GM23338 (cell line): ENCODE measurements around the gene NME3. TPM values are rescaled to one million over a fixed set of nuclear protein-coding genes. Genes with fewer than 3 reads are reported as not detected.

Experiments used
- ATAC-seq: fragments of 200-7000 bp; cut with Tn5 transposase; 3 replicates; pipeline ENCODE4 v1.9.1; 2020
- DNase-seq: peaks from one replicate; pipeline ENCODE4 v3.0.0-alpha.2; 2015; ENCODE audit warnings: low spot score
- H2AFZ ChIP-seq: fragments of 200-600 bp; sonication (generic); 2 replicates; pipeline ENCODE4 v1.8.0; 2016; ENCODE audit warnings: antibody characterized with exemption, mild to moderate bottlenecking, moderate library complexity
- H3F3A ChIP-seq: fragments of 200-600 bp; sonication (generic); replicated peaks from 2 replicates; pipeline ENCODE4 v1.8.0; 2017; ENCODE audit warnings: antibody characterized with exemption, mixed run types, low read depth
- H3K27ac ChIP-seq: fragments of 200-600 bp; sonication (generic); 2 replicates; pipeline ENCODE4 v1.6.1; 2016; ENCODE audit warnings: low read depth
- H3K27me3 ChIP-seq: fragments of 200-600 bp; sonication (generic); 2 replicates; pipeline ENCODE4 v1.8.0; 2016; ENCODE audit warnings: mild to moderate bottlenecking, mixed run types, moderate library complexity; ENCODE audit not compliant: insufficient read depth
- H3K36me3 ChIP-seq: fragments of 200-600 bp; sonication (generic); 2 replicates; pipeline ENCODE4 v1.8.0; 2016; ENCODE audit warnings: mild to moderate bottlenecking; ENCODE audit not compliant: insufficient read depth
- H3K4me1 ChIP-seq: fragments of 200-600 bp; sonication (generic); 2 replicates; pipeline ENCODE4 v1.8.0; 2016; ENCODE audit warnings: mild to moderate bottlenecking, moderate library complexity; ENCODE audit not compliant: insufficient read depth
- H3K4me2 ChIP-seq: fragments of 200-600 bp; sonication (generic); 2 replicates; pipeline ENCODE4 v1.7.1; 2017; ENCODE audit warnings: mixed run types
- H3K4me3 ChIP-seq: fragments of 200-600 bp; sonication (generic); 2 replicates; pipeline ENCODE4 v1.6.1; 2016; ENCODE audit warnings: mixed run types
- H3K79me2 ChIP-seq: fragments of 200-600 bp; sonication (generic); replicated peaks from 2 replicates; pipeline ENCODE4 v1.8.0; 2017; ENCODE audit warnings: mild to moderate bottlenecking; ENCODE audit not compliant: insufficient read depth
- H3K9me2 ChIP-seq: fragments of 200-600 bp; sonication (generic); 2 replicates; pipeline ENCODE4 v1.8.0; 2017; ENCODE audit not compliant: insufficient read depth
- H4K20me1 ChIP-seq: fragments of 200-600 bp; sonication (generic); replicated peaks from 2 replicates; pipeline ENCODE4 v1.8.0; 2017; ENCODE audit warnings: mild to moderate bottlenecking; ENCODE audit not compliant: insufficient read depth
- H3K27ac Mint-ChIP-seq: 2 replicates; pipeline ENCODE4 v1.8.0; 2020; ENCODE audit warnings: inconsistent platforms, mild to moderate bottlenecking, moderate library complexity, mixed read lengths
- H3K27me3 Mint-ChIP-seq: 3 replicates; pipeline ENCODE4 v1.8.0; 2022; ENCODE audit warnings: low read depth, mild to moderate bottlenecking, moderate library complexity, mixed read lengths, inconsistent platforms; ENCODE audit not compliant: insufficient read depth, poor library complexity
- H3K36me3 Mint-ChIP-seq: 3 replicates; pipeline ENCODE4 v1.8.0; 2021; ENCODE audit warnings: low read depth, mild to moderate bottlenecking, inconsistent platforms, moderate library complexity, mixed read lengths
- H3K4me1 Mint-ChIP-seq: 3 replicates; pipeline ENCODE4 v1.8.0; 2020; ENCODE audit warnings: mild to moderate bottlenecking, inconsistent platforms, mixed read lengths
- H3K4me3 Mint-ChIP-seq: 3 replicates; pipeline ENCODE4 v1.8.0; 2021; ENCODE audit warnings: moderate library complexity, mild to moderate bottlenecking, inconsistent platforms, mixed read lengths
- H3K9me3 Mint-ChIP-seq: 3 replicates; pipeline ENCODE4 v1.8.0; 2020; ENCODE audit warnings: moderate library complexity, mild to moderate bottlenecking, inconsistent platforms, mixed read lengths
- EZH2phosphoT487 ChIP-seq: fragments of 200-600 bp; sonication (generic); IDR thresholded peaks from one replicate; pipeline ENCODE4 v1.8.1; 2018; ENCODE audit warnings: antibody characterized with exemption; ENCODE audit not compliant: unreplicated experiment
- JUNB ChIP-seq: IDR thresholded peaks from one replicate; pipeline ENCODE4 v1.6.1; 2016; ENCODE audit warnings: antibody characterized with exemption; ENCODE audit not compliant: unreplicated experiment
- NANOG ChIP-seq: IDR thresholded peaks from 2 replicates; pipeline ENCODE4 v1.6.1; 2016; ENCODE audit warnings: antibody characterized with exemption, borderline replicate concordance
- POLR2AphosphoS5 ChIP-seq: IDR thresholded peaks from 2 replicates; pipeline ENCODE4 v1.6.1; 2016; ENCODE audit warnings: antibody characterized with exemption, low read depth
- ZNF114 ChIP-seq: fragments of 250-450 bp; sonication (Bioruptor Pico); IDR thresholded peaks from 2 replicates; pipeline ENCODE4 v1.5.0; 2020; ENCODE audit warnings: mild to moderate bottlenecking, moderate library complexity
- polyA plus RNA-seq: library from polyadenylated mRNA; unstranded; fragments of >200 nt; fragmentation: Nextera tagmentation; extraction: Ambion mirVana; gene quantifications from 2 replicates; pipeline ENCODE4 v1.2.1, GENCODE V29; 2016
- total RNA-seq: library from RNA; depleted of rRNA; stranded (reverse); fragments of >200 nt; shearing (Covaris generic); gene quantifications from 2 replicates; pipeline ENCODE4 v1.2.3, GENCODE V29; 2014
- TF ChIP-seq, protein P1 (sequence below), 2 experiments: fragments of 200-600 bp in 1 of 2; sonication (generic) in 1 of 2; conservative IDR thresholded peaks; 2 replicates each; pipeline versions ENCODE4 v1.5.1 to v1.6.1; 2016 to 2017; ENCODE audit warnings: antibody characterized with exemption in 2 of 2, low read depth in 2 of 2, mild to moderate bottlenecking in 2 of 2, moderate library complexity in 1 of 2
- TF ChIP-seq, protein P2 (sequence below): fragments of 250-450 bp; sonication (Bioruptor Pico); IDR thresholded peaks from 2 replicates; pipeline ENCODE4 v1.5.0; 2020; ENCODE audit warnings: mild to moderate bottlenecking, moderate library complexity

NME3 gene
- total and polyA plus RNA-seq, 2 experiments from 2014 or later = 95.3 to 130 TPM

DNA sequence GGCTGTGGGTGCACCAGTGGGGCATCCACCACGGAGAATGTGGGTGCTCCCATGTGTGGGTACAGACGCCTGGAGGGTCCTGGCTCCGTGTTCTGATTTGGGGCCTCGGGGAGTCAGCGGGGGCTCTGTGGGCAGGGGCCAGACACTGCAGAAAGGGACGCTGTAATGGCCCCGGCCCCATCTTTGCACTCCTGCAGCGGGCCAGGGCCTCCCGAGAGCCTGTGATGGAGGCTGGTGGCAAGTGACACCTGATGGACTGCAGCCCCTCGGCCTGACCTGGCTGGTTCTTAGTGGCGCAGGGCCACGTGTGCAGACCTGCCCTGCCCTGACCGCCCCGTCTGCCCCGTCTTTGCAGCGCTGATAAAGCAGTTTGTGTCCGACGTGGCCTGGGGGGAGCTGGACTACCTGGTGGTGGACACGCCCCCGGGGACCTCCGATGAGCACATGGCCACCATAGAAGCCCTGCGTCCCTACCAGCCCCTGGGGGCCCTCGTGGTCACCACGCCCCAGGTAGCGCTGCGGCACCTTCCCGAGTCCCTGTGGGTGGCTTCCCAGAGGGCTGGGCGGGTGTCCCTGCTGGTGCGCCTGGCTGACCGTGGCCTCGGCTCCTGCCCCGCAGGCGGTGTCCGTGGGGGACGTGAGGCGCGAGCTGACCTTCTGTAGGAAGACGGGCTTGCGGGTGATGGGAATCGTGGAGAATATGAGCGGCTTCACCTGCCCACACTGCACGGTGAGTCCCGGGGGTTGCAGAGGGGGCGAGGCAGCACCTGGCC is 16.2 kb upstream of the NME3 start:
- Histone ChIP-seq H3K4me1 (no peaks in the 10 kb centered on the region), H3K27ac (no peak overlapping the region), H4K20me1 (peaks cover 14% of the 10 kb centered on the region), H3K9me2 (no peaks in the 10 kb centered on the region), H3K4me2 (no peak overlapping the region), H3K27me3 (no peaks in the 10 kb centered on the region), H3K79me2 (peaks cover 35% of the 10 kb centered on the region), H2AFZ (no peak overlapping the region), H3K36me3 (no peaks in the 10 kb centered on the region), H3F3A (no peaks in the 10 kb centered on the region), H3K4me3 (no peak overlapping the region)
- Mint-ChIP-seq H3K9me3 (peaks cover 2% of the 10 kb centered on the region; the same call in 1 of the 3 replicates), H3K4me1 (no peaks in the 10 kb centered on the region), H3K36me3 (peaks cover 9% of the 10 kb centered on the region; the same call in 2 of the 3 replicates), H3K27me3 (peaks cover 13% of the 10 kb centered on the region), H3K4me3 (no peak overlapping the region), H3K27ac (no peak overlapping the region)
- TF ChIP-seq POLR2AphosphoS5 (no peak), EZH2phosphoT487 (no peak), NANOG (no peak), ZNF114 (CRISPR knock-in tag) (no peak)
- TF ChIP-seq, protein P1, sequence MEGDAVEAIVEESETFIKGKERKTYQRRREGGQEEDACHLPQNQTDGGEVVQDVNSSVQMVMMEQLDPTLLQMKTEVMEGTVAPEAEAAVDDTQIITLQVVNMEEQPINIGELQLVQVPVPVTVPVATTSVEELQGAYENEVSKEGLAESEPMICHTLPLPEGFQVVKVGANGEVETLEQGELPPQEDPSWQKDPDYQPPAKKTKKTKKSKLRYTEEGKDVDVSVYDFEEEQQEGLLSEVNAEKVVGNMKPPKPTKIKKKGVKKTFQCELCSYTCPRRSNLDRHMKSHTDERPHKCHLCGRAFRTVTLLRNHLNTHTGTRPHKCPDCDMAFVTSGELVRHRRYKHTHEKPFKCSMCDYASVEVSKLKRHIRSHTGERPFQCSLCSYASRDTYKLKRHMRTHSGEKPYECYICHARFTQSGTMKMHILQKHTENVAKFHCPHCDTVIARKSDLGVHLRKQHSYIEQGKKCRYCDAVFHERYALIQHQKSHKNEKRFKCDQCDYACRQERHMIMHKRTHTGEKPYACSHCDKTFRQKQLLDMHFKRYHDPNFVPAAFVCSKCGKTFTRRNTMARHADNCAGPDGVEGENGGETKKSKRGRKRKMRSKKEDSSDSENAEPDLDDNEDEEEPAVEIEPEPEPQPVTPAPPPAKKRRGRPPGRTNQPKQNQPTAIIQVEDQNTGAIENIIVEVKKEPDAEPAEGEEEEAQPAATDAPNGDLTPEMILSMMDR (conservative IDR thresholded peaks at IDR 0.05; ENCODE audit: low read depth in 2 of 2) = no peak
- ATAC-seq (no peak), DNase-seq (no peak)

DNA sequence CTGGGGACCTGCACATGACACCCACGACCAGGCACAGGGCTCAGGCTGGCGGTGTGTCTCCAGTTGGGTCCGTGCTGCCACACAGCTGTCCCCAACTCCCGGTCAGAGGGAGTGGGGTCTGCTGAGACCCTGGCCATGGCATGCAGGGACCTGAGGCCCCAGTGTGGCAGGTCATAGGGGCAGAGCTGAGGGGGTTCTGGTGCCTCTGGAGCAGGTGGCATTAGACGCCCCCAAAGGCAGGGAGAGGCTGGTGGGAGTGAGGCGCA is 15.6 kb upstream of the NME3 start:
- Histone ChIP-seq H3K27ac (no peak overlapping the region), H3K9me2 (no peaks in the 10 kb centered on the region), H3K27me3 (no peaks in the 10 kb centered on the region), H3K4me3 (no peak overlapping the region), H3K79me2 (peaks cover 35% of the 10 kb centered on the region), H3K4me2 (no peak overlapping the region), H2AFZ (no peak overlapping the region), H4K20me1 (peaks cover 14% of the 10 kb centered on the region), H3K4me1 (no peaks in the 10 kb centered on the region), H3F3A (no peaks in the 10 kb centered on the region), H3K36me3 (no peaks in the 10 kb centered on the region)
- Mint-ChIP-seq H3K27ac (no peak overlapping the region), H3K9me3 (peaks cover 2% of the 10 kb centered on the region; the same call in 1 of the 3 replicates), H3K36me3 (peaks cover 9% of the 10 kb centered on the region; the same call in 2 of the 3 replicates), H3K4me1 (no peaks in the 10 kb centered on the region), H3K27me3 (peaks cover 15% of the 10 kb centered on the region), H3K4me3 (no peak overlapping the region)
- no peak for DNase-seq
- ATAC-seq = no peak
- TF ChIP-seq, protein P1 (conservative IDR thresholded peaks at IDR 0.05; ENCODE audit: low read depth in 2 of 2) = no peak
- no peak for TF ChIP-seq ZNF114 (CRISPR knock-in tag)
- TF ChIP-seq JUNB = no peak
- no peak for TF ChIP-seq NANOG
- TF ChIP-seq, protein P2, sequence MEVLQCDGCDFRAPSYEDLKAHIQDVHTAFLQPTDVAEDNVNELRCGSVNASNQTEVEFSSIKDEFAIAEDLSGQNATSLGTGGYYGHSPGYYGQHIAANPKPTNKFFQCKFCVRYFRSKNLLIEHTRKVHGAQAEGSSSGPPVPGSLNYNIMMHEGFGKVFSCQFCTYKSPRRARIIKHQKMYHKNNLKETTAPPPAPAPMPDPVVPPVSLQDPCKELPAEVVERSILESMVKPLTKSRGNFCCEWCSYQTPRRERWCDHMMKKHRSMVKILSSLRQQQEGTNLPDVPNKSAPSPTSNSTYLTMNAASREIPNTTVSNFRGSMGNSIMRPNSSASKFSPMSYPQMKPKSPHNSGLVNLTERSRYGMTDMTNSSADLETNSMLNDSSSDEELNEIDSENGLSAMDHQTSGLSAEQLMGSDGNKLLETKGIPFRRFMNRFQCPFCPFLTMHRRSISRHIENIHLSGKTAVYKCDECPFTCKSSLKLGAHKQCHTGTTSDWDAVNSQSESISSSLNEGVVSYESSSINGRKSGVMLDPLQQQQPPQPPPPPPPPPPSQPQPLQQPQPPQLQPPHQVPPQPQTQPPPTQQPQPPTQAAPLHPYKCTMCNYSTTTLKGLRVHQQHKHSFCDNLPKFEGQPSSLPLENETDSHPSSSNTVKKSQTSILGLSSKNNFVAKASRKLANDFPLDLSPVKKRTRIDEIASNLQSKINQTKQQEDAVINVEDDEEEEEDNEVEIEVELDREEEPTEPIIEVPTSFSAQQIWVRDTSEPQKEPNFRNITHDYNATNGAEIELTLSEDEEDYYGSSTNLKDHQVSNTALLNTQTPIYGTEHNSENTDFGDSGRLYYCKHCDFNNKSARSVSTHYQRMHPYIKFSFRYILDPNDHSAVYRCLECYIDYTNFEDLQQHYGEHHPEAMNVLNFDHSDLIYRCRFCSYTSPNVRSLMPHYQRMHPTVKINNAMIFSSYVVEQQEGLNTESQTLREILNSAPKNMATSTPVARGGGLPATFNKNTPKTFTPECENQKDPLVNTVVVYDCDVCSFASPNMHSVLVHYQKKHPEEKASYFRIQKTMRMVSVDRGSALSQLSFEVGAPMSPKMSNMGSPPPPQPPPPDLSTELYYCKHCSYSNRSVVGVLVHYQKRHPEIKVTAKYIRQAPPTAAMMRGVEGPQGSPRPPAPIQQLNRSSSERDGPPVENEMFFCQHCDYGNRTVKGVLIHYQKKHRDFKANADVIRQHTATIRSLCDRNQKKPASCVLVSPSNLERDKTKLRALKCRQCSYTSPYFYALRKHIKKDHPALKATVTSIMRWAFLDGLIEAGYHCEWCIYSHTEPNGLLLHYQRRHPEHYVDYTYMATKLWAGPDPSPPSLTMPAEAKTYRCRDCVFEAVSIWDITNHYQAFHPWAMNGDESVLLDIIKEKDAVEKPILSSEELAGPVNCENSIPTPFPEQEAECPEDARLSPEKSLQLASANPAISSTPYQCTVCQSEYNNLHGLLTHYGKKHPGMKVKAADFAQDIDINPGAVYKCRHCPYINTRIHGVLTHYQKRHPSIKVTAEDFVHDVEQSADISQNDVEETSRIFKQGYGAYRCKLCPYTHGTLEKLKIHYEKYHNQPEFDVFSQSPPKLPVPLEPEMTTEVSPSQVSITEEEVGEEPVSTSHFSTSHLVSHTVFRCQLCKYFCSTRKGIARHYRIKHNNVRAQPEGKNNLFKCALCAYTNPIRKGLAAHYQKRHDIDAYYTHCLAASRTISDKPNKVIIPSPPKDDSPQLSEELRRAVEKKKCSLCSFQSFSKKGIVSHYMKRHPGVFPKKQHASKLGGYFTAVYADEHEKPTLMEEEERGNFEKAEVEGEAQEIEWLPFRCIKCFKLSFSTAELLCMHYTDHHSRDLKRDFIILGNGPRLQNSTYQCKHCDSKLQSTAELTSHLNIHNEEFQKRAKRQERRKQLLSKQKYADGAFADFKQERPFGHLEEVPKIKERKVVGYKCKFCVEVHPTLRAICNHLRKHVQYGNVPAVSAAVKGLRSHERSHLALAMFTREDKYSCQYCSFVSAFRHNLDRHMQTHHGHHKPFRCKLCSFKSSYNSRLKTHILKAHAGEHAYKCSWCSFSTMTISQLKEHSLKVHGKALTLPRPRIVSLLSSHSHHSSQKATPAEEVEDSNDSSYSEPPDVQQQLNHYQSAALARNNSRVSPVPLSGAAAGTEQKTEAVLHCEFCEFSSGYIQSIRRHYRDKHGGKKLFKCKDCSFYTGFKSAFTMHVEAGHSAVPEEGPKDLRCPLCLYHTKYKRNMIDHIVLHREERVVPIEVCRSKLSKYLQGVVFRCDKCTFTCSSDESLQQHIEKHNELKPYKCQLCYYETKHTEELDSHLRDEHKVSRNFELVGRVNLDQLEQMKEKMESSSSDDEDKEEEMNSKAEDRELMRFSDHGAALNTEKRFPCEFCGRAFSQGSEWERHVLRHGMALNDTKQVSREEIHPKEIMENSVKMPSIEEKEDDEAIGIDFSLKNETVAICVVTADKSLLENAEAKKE (CRISPR knock-in tag) = no peak
